ENCODE data around the gene MAST1.

DNA sequence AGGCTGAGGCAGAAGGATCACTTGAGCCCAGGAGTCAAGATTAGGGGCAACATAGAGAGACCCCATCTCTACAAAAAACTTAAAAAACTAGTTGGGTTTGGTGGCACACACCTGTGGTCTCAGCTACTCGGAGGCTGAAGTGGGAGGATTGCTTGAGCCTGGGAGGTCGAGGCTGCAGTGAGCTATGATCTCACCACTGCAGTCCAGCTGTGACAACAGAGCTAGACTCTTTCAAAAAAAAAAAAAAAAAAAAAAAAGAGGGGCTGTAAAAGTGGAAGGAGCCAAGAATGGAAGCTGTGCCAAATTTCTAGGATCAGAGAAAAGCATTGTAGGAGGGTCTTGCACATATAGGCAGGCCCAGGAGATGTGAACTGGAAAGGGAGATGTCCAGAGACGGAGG, 33.4 kb downstream of the MAST1 start:
- TF ChIP-seq, protein P1, sequence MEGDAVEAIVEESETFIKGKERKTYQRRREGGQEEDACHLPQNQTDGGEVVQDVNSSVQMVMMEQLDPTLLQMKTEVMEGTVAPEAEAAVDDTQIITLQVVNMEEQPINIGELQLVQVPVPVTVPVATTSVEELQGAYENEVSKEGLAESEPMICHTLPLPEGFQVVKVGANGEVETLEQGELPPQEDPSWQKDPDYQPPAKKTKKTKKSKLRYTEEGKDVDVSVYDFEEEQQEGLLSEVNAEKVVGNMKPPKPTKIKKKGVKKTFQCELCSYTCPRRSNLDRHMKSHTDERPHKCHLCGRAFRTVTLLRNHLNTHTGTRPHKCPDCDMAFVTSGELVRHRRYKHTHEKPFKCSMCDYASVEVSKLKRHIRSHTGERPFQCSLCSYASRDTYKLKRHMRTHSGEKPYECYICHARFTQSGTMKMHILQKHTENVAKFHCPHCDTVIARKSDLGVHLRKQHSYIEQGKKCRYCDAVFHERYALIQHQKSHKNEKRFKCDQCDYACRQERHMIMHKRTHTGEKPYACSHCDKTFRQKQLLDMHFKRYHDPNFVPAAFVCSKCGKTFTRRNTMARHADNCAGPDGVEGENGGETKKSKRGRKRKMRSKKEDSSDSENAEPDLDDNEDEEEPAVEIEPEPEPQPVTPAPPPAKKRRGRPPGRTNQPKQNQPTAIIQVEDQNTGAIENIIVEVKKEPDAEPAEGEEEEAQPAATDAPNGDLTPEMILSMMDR (IDR thresholded peaks at IDR 0.05): no peak
- TF ChIP-seq POLR2A (IDR thresholded peaks at IDR 0.05): no peak
